GM18511 (cell line): ENCODE data around the gene SBF2.
"Not testable (repeated sequence)": the region's sequence is repeated elsewhere in the genome, so short reads cannot be mapped to it uniquely, and the experiment has no call there.

Source experiments
- ATAC-seq: cut with Tn5 transposase; IDR thresholded peaks from one replicate; pipeline ENCODE4 v1.9.1; 2021; ENCODE audit warnings: mild to moderate bottlenecking, moderate library complexity; ENCODE audit not compliant: unreplicated experiment

The SBF2 gene

GRCh38 chr11:9973921-9974320 is 320.1 kb downstream of the SBF2 start:
- no peak for ATAC-seq

- ATAC-seq = peak; percentile 51
These were observed 321.0 kb downstream of the SBF2 start for GRCh38 chr11:9972989-9973388.

DNA sequence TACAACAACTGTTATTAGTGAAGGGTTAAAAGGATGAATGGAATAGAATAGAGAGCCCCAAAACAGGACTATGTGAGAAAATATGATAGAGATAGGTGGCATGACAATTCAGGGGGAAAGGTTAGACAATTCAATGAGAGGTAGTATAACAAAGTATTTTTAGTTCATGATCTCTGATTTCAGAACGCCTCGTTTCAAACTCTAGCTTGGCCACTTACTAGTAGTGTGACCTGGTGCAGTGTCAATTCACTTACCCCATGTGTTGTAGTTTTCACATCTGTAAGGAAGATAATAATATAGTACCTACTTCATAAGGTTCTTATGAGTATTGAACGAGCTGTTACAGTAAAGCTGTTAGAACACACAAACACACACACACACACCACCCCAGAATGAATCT is 322.1 kb downstream of the SBF2 start:
- no peak for ATAC-seq

GRCh38 chr11:9969068-9969467 is 325.0 kb downstream of the SBF2 start:
- ATAC-seq = no peak

DNA sequence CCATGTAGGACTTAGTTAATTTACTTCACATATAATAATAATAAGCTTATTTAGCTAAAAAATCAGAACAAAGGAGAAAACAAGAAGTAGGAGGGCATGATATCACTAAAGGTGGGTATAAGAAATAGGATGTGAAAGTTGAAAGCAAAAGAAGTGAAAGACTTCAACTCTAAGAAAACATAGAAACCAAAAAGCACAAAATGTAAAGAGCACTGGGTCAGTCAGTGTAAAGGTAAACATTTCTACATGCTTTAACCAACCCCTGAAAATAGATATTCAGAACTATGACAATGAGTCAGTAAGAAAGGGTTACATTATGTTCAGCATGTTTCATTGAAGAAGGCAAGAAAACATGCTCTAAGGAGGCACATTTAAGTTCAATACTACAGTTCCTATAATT is 331.3 kb downstream of the SBF2 start:
- peak; percentile 98 for ATAC-seq

- no peak for ATAC-seq
These were observed 336.9 kb downstream of the SBF2 start for GRCh38 chr11:9957072-9957471.

DNA sequence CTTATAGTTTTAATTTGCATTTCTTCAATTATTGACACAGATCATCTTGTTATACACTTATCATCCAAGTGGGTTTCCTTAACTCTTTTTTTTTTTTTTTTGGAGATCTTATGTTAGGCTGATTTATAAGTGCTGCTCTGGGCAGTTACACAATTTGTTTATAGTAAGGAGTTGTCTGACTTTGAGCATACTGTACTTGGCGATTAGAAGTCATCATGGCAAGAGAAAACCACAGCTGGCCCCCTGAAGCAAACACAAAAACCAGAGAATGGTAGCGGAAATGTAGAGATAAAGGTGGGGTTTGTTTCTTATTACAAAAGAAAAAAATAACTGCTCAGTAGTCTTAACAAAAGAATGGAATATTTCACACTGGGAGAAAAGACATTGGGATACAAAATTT is 337.5 kb downstream of the SBF2 start:
- no peak for ATAC-seq

GRCh38 chr11:9955391-9955790 is 338.6 kb downstream of the SBF2 start:
- ATAC-seq = no peak

DNA sequence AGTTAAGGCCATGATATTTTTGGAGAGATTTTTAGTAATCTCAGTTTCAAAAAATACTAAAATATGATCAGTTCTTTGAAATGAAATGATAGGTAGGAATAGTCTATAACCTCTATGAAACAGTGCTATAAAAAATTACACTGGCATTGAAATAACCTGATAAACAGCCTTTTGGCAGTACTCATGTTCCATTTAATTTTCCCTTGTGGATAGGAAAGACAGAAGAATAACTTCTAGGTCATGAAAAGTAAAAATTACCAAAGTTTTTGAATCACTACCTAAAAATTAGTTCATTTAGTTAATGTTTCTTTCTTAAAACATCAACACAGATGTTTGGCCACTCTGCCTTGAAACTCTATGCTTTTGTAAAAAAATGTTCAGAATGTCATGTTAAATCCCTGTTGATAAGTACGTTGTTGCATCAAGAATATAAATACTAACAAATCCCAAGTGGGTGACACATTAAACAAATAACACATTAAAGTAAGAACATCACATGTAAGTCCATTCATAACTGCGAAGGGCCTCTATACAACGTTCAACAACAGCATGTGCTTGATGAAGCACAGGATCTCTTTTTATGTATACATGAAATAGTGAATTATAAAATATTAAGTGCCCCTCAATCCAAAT is 339.9 kb downstream of the SBF2 start:
- no peak for ATAC-seq

GRCh38 chr11:9952511-9953196 is 341.4 kb downstream of the SBF2 start:
- ATAC-seq = no peak

GRCh38 chr11:9951807-9952206 is 342.2 kb downstream of the SBF2 start:
- no peak for ATAC-seq

DNA sequence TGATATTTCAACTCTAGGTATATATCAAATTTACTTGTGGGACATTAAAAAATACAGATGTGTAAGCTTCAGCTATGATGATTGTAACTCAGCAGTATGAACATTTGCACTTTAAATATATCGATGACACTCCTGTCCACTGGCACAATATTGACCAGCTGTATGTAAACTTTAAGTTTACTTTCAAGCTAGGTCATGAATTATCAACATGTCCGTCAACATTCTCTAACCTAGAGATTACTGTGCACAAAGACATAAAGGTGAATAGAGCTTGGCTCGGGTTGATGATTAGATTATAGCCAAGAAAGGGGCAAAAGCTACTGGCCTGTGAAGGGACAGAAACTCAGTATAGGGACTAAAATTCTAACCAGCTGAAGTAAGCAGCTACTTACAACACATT is 343.6 kb downstream of the SBF2 start:
- no peak for ATAC-seq

DNA sequence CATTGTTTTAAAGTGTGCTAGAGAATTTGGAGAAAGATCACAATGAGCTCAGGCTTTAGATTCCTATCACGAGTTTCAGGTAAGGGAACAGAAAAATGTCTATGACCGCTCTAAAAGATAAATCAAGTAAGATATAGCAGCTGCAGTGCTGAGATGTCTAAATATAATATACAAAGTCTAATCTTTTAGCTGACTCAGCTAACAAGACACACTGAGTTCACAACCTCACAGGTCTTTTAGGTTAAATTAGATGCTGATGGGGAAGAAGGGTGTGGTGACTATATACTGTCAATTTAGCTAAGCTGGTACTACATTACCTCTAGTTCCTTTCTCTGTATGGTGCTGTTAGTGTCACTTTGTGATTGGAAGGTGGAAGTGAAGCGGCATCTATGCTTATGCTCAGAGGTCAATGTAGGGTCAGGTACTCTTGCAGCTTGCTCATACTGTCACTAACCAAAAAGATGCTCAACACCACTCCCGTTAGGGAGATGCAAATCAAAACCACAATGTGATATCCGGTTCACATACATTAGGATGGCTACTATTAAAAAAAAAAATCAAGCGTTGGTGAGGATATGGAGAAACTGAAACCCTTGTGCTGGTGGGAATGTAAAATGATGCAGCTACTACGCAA is 346.7 kb downstream of the SBF2 start:
- peak; percentile 86 for ATAC-seq

DNA sequence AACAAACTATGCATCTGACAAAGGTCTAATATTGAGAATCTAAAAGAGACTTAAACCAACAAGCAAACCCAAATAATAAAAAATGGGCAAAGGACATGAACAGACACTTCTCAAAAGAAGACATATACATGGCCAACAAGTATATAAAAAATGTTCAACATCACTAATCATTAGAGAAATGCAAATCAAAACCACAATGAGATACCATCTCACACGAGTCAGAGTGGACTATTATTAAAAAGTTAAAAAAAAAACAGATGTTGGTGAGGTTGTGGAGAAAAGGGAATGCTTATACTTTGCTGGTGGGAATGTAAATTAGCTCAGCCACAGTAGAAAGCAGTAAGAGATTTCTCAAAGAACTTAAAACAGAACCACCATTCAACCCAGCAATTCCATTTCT is 348.3 kb downstream of the SBF2 start:
- ATAC-seq = not testable (repeated sequence)

GRCh38 chr11:9943386-9944110 is 350.5 kb downstream of the SBF2 start:
- ATAC-seq = no peak

DNA sequence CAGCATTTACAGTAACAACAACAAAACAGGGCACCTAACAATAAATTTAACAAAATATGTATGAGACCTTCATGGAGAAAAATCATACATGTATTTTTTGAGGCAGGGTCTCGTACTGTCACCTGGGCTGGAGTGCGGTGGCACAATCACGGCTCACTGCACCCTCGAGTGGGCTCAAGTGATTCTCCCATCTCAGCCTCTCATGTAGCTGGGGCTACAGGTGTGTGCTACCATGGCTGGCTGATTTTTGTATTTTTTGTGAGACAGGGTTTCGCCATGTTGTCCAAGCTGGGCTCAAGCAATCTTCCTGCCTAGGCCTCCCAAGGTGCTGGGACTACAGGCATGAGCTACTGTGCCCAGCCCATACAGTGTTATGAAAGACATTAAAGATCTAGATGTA is 352.0 kb downstream of the SBF2 start:
- no peak for ATAC-seq

GRCh38 chr11:9939150-9939549 is 354.9 kb downstream of the SBF2 start:
- ATAC-seq = not testable (repeated sequence)

GRCh38 chr11:9936754-9937153 is 357.3 kb downstream of the SBF2 start:
- ATAC-seq = no peak

DNA sequence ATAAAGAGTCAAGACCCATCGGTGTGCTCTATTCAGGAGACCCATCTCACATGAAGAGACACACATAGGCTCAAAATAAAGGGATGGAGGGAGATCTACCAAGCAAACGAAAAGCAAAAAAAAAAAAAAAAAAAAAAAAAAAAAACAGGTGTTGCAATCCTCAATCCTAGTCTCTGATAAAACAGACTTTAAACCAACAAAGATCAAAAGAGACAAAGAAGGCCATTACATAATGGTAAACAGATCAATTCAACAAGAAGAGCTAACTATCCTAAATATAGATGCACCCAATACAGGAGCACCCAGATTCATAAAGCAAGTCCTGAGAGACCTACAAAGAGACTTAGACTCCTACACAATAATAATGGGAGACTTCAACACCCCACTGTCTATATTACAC is 361.2 kb downstream of the SBF2 start:
- ATAC-seq = not testable (repeated sequence)

DNA sequence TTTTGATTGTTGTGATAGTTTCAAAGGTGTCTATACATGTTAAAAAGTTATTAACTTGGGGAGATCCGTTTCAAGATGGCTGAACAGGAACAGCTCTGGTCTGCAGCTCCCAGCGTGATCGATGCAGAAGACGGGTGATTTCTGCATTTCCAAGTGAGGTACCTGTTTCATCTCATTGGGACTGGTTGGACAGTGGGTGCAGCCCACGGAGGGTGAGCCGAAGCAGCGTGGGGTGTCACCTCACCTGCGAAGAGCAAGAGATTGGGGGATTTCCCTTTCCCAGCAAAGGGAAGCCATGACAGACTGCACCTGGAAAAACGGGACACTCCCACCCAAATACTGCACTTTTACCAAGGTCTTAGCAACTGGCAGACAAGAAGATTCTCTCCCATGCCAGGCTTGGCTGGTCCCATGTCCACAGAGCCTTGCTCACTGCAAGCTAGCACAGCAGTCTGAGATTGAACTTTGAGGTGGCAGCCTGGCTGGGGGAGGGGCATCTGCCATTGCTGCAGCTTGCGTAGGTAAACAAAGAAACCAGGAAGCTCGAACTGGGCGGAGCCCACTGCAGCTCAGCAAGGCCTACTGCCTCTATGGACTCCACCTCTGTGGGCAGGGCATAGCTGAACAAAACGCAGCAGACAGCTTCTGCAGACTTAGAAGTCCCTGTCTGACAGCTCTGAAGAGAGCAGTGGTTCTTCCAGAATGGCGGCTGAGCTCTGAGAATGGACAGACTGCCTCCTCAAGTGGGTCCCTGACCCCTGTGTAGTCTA is 363.3 kb downstream of the SBF2 start:
- ATAC-seq = not testable (repeated sequence)

GRCh38 chr11:9927670-9928069 is 366.3 kb downstream of the SBF2 start:
- no peak for ATAC-seq
